Nephron (organoid): ENCODE results near the gene PIRT.

ENCODE experiments used
- H3K27ac Mint-ChIP-seq, 3 experiments: 2 replicates each; pipeline ENCODE4 v1.8.0; 2020; ENCODE audit warnings: mixed read lengths in 3 of 3, mild to moderate bottlenecking in 2 of 3, moderate library complexity in 1 of 3
- H3K27me3 Mint-ChIP-seq: 2 replicates; pipeline ENCODE4 v1.8.0; 2021; ENCODE audit warnings: low read depth, mild to moderate bottlenecking, moderate library complexity, mixed read lengths
- H3K36me3 Mint-ChIP-seq: 2 replicates; pipeline ENCODE4 v1.8.0; 2020; ENCODE audit warnings: low read depth, mixed read lengths
- H3K4me1 Mint-ChIP-seq: 2 replicates; pipeline ENCODE4 v1.8.0; 2020; ENCODE audit warnings: mixed read lengths
- H3K4me3 Mint-ChIP-seq, 3 experiments: 2 replicates each; pipeline ENCODE4 v1.8.0; 2020; ENCODE audit warnings: mild to moderate bottlenecking in 3 of 3, mixed read lengths in 3 of 3, moderate library complexity in 2 of 3
- H3K9me3 Mint-ChIP-seq: 2 replicates; pipeline ENCODE4 v1.8.0; 2020; ENCODE audit warnings: mixed read lengths
- CTCF ChIP-seq, 3 experiments: fragments of 200-600 bp; sonication (generic); IDR thresholded peaks; one replicate each; pipeline ENCODE4 v1.5.0; 2021; ENCODE audit warnings: antibody characterized with exemption in 3 of 3; ENCODE audit not compliant: unreplicated experiment in 3 of 3

Gene PIRT

DNA sequence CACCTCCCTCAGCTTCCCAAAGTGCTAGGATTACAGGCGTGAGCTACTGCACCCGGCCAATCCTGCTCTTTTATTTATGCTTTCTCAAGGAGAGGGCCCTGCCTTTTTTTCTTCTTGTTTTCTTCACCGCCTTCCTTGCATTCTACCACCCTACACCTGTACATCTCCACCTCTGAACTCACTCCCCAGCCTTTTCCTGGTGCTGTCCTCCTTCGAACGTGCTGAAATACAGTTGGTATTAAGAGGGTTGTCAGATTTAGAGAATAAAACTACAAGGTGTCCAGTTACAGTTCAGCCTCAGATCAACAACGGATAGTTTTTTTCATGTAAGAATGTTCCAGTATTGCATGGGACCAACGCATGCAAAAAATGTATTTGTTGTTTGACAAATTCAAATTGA is 1.7 kb downstream of the PIRT start:
- no peaks in the 10 kb centered on the region for H3K4me1 Mint-ChIP-seq
- peaks cover 14% of the 10 kb centered on the region for H3K27me3 Mint-ChIP-seq
- no peaks in the 10 kb centered on the region for H3K36me3 Mint-ChIP-seq
- no peak for TF ChIP-seq CTCF (IDR thresholded peaks at IDR 0.05; ENCODE audit: unreplicated experiment in 3 of 3)
- H3K4me3 Mint-ChIP-seq, result no peak overlapping the region
- no peak overlapping the region for H3K27ac Mint-ChIP-seq
- H3K9me3 Mint-ChIP-seq, result no peaks in the 10 kb centered on the region

DNA sequence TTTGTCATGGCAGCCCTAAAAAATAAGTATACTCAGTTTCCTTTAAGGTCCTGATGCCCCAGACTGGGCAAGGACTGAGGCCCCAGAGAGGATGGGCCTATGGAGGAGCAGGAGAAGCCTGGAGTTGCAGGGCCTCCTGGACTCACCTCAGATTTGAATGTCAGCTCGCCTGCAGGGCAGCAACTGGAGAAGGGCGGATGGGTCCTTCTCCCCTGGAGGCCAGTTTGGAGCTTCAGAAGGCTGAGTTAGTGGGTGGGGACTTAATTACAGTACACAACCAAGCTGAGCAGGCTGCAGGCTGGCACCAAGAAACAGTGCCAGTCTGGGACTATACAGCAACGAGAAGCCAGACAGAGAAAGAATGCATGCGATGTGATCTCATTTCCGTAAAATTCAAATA is 6.2 kb downstream of the PIRT start:
- Mint-ChIP-seq H3K27ac (no peak overlapping the region), H3K9me3 (no peaks in the 10 kb centered on the region)
- no peak for TF ChIP-seq CTCF (IDR thresholded peaks at IDR 0.05; ENCODE audit: unreplicated experiment in 3 of 3)

GRCh38 chr17:10827898-10828552 is 9.9 kb downstream of the PIRT start:
- Mint-ChIP-seq H3K4me3 (no peak overlapping the region), H3K4me1 (no peaks in the 10 kb centered on the region), H3K36me3 (no peaks in the 10 kb centered on the region), H3K27ac (no peak overlapping the region), H3K27me3 (peaks cover 5% of the 10 kb centered on the region), H3K9me3 (peaks cover 4% of the 10 kb centered on the region)
- TF ChIP-seq CTCF (IDR thresholded peaks at IDR 0.05; ENCODE audit: unreplicated experiment in 3 of 3), result no peak

More for the DNA sequence above, 6.2 kb downstream of the PIRT start:
- no peaks in the 10 kb centered on the region for H3K36me3 Mint-ChIP-seq
- H3K4me3 Mint-ChIP-seq, result no peak overlapping the region
- H3K4me1 Mint-ChIP-seq, result no peaks in the 10 kb centered on the region
- H3K27me3 Mint-ChIP-seq, result no peaks in the 10 kb centered on the region

DNA sequence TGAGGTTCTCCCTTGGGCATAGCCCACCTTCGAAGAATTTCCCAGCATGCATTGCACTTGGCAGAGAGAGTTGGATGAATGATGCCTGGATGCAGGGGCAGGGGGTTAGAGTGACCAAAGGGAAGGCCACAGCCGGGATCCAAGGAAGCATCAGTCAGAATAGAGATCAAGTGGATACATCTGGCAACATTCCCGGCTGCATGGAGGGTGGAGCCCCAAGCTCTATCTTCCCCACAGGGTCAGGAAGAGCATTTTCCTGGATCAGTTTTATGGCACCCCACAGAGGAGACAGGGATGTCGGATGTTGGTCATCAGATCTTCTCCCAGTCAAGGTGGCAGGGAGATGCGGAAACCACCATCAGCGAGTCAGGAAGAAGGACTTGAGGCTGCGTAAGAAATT is 13.0 kb downstream of the PIRT start:
- peaks cover 5% of the 10 kb centered on the region for H3K27me3 Mint-ChIP-seq
- H3K9me3 Mint-ChIP-seq, result peaks cover 4% of the 10 kb centered on the region
- peaks cover 16% of the 10 kb centered on the region for H3K4me1 Mint-ChIP-seq
- no peak overlapping the region for H3K27ac Mint-ChIP-seq
- TF ChIP-seq CTCF (IDR thresholded peaks at IDR 0.05; ENCODE audit: unreplicated experiment in 3 of 3), result no peak
- no peaks in the 10 kb centered on the region for H3K36me3 Mint-ChIP-seq
- H3K4me3 Mint-ChIP-seq, result no peak overlapping the region

GRCh38 chr17:10821770-10822169 is 16.1 kb downstream of the PIRT start:
- Mint-ChIP-seq H3K27me3 (peaks cover 5% of the 10 kb centered on the region), H3K36me3 (no peaks in the 10 kb centered on the region), H3K4me1 (peaks cover 16% of the 10 kb centered on the region), H3K4me3 (no peak overlapping the region), H3K9me3 (peaks cover 4% of the 10 kb centered on the region), H3K27ac (no peak overlapping the region)
- TF ChIP-seq CTCF (IDR thresholded peaks at IDR 0.05; ENCODE audit: unreplicated experiment in 3 of 3), result no peak

- H3K36me3 Mint-ChIP-seq, result no peaks in the 10 kb centered on the region
- H3K9me3 Mint-ChIP-seq, result peaks cover 4% of the 10 kb centered on the region
- H3K4me3 Mint-ChIP-seq, result no peak overlapping the region
- peaks cover 5% of the 10 kb centered on the region for H3K27me3 Mint-ChIP-seq
- TF ChIP-seq CTCF (IDR thresholded peaks at IDR 0.05; ENCODE audit: unreplicated experiment in 3 of 3), result no peak
- H3K4me1 Mint-ChIP-seq, result peaks cover 16% of the 10 kb centered on the region
- H3K27ac Mint-ChIP-seq, result no peak overlapping the region
Measured at GRCh38 chr17:10821054-10821453, 16.8 kb downstream of the PIRT start.
